Epidermal melanocyte (primary cell): ENCODE results near the gene DYTN.

Experiments
- DNase-seq: peaks from one replicate; pipeline ENCODE4 v3.0.0; 2011; ENCODE audit warnings: low spot score; ENCODE audit not compliant: insufficient read length

Gene DYTN

GRCh38 chr2:206700156-206700555, 18.0 kb downstream of the DYTN start:
- no peak for DNase-seq

GRCh38 chr2:206698811-206699210, 19.4 kb downstream of the DYTN start:
- DNase-seq: no peak

- no peak for DNase-seq
Measured at GRCh38 chr2:206696910-206697309, 21.3 kb downstream of the DYTN start.

GRCh38 chr2:206693399-206694137, 24.6 kb downstream of the DYTN start:
- DNase-seq: peak; percentile 33

GRCh38 chr2:206692971-206693370, 25.2 kb downstream of the DYTN start:
- no peak for DNase-seq

GRCh38 chr2:206688990-206689389, 29.2 kb downstream of the DYTN start:
- no peak for DNase-seq

- DNase-seq: no peak
Measured at GRCh38 chr2:206688453-206688852, 29.7 kb downstream of the DYTN start.

- no peak for DNase-seq
Measured at GRCh38 chr2:206683546-206683945, 34.6 kb downstream of the DYTN start.

- DNase-seq: no peak
Measured at GRCh38 chr2:206670531-206671319, 47.5 kb downstream of the DYTN start.

GRCh38 chr2:206665251-206665650, 52.9 kb downstream of the DYTN start:
- DNase-seq: no peak

- no peak for DNase-seq
Measured at GRCh38 chr2:206657087-206657486, 61.1 kb downstream of the DYTN start.

GRCh38 chr2:206647985-206648384, 70.2 kb downstream of the DYTN start:
- DNase-seq: no peak

- peak; percentile 45 for DNase-seq
Measured at GRCh38 chr2:206642075-206643025, 75.8 kb downstream of the DYTN start, which contains the start of gene FAM237A. Gene FAM237A (plus strand): TSS chr2:206642487. CDS start chr2:206644237, 1,750 bp downstream.

- no peak for DNase-seq
Measured at GRCh38 chr2:206641226-206641625, 77.0 kb downstream of the DYTN start.

- DNase-seq: no peak
Measured at GRCh38 chr2:206639636-206640035, 78.6 kb downstream of the DYTN start.

- DNase-seq: no peak
Measured at GRCh38 chr2:206635015-206635414, 83.2 kb downstream of the DYTN start.

GRCh38 chr2:206631340-206631739, 86.9 kb downstream of the DYTN start:
- no peak for DNase-seq

- no peak for DNase-seq
Measured at GRCh38 chr2:206627632-206628031, 90.6 kb downstream of the DYTN start.

GRCh38 chr2:206626108-206626507, 92.1 kb downstream of the DYTN start:
- no peak for DNase-seq

- no peak for DNase-seq
Measured at GRCh38 chr2:206619011-206619410, 99.2 kb downstream of the DYTN start.

GRCh38 chr2:206616151-206616550, 102.0 kb downstream of the DYTN start:
- DNase-seq: no peak
